Smooth muscle cell of bladder (primary cell): ENCODE measurements around the gene SPEM3. TPM values are rescaled to one million over a fixed set of nuclear protein-coding genes. Genes with fewer than 3 reads are reported as not detected.

Source experiments
- total RNA-seq: library from RNA; depleted of rRNA; stranded (reverse); fragments of >200 nt; gene quantifications from 2 replicates; pipeline ENCODE4 v1.2.3, GENCODE V29; 2014

The SPEM3 gene
- total RNA-seq = not detected in 2 replicates

DNA sequence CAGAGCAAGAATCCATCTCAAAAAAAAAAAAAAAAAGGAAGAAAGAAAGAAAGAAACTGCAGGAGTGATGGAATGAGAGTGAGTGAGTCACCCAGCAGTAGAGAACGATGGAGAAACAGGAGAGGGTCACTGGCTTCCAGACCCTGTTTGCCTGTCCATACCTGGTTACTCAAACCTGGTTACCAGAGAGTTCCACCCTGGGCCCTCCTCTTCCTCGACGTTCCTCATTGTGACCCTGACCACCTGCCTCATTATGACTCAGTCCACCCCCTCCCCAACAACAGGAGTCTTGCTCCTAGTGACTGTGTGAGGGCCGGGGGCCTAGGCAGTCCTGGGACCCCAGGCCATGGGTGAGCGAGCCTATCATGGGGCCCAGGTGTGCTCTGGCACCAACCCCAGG, at the start of gene SPEM3:
SPEM3 (plus strand) TSS at position 301 of the 400 bp plus-strand sequence; CDS start at position 347, 46 bp downstream.

DNA sequence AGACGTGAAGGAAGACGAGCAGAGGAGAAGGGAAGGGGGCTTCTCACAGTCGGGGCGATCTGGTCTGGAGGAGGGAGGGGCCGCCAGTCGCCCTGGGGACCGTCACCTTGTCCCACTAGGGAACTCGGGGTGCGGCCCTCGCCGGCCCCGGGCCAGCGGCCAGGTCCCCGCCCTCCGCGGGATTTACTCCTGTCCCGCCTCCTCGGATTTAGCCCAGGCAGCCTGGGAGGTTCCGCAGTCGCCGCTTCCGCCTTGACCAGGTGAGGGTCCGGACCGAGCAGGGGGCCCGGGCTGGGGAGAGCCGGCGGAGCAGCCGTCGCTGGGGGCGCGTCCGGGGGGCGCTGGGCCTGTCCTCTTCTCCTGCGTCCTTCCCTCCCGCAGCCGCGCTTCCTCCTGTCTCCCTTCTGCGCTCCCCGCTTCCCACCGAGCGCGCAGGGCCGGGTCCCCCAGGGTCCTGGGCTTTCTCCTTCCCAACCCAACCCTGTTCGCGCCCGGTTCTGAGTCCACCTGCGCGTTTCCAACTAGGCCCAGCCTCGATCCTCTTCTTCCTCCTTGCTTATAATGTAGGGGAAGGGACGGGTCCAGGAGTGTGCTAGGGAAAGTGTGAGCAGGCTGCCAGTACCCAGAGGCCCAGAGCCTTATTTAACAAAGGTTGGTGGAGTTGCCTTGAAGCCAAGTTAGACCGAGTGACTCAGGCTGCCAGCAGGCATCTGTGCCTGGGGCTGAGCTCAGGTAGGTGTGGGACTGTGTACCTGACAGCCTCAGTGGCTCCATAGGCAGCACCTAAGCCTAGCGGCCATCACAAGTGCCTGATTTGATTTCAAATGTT, 47.6 kb upstream of the SPEM3 start, which contains the start of gene TNK1:
TNK1 (plus strand) TSS at position 235 of the 829 bp plus-strand sequence. CDS start 1,838 bp downstream, outside the sequence.

DNA sequence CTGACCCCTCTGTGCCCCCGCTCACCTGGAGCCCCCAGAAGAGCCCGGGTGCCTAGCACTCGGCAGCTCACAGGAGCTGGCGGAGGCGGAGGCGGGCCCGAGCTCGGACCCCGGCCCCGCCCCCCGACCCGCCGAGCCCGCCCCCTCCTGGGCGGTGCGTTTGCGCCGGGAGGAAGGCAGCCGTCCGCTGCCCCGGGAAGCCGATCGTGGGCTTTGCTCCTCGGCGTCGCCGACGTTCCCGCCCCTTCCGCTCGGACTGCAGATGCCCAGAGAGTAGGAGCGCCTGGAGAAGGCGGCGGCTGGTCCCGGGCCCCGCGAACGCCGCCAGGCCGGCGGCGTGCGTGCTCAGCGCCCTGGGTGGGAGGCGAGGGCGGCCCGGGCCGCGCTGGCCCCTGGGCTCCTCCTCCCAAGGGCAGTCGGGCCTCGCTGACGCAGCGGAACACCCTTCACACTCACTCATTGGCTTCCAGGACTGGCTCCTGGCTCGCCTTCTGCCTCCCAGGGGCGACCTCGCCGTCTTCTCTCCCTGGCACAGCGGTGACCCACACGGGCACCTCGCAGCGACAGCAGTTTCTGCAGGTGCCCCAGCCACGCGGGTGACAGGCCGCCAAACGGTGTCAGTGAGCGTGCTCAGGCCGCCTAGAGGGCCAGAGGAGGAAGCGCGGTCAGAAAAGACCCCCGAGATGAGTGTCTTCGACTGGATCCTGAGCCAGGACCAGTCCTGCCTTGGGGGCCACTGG, 34.0 kb upstream of the SPEM3 start, which contains the start of gene PLSCR3:
PLSCR3 (minus strand) TSS at position 74 of the 740 bp plus-strand sequence. CDS start 415 bp downstream, outside the sequence.

DNA sequence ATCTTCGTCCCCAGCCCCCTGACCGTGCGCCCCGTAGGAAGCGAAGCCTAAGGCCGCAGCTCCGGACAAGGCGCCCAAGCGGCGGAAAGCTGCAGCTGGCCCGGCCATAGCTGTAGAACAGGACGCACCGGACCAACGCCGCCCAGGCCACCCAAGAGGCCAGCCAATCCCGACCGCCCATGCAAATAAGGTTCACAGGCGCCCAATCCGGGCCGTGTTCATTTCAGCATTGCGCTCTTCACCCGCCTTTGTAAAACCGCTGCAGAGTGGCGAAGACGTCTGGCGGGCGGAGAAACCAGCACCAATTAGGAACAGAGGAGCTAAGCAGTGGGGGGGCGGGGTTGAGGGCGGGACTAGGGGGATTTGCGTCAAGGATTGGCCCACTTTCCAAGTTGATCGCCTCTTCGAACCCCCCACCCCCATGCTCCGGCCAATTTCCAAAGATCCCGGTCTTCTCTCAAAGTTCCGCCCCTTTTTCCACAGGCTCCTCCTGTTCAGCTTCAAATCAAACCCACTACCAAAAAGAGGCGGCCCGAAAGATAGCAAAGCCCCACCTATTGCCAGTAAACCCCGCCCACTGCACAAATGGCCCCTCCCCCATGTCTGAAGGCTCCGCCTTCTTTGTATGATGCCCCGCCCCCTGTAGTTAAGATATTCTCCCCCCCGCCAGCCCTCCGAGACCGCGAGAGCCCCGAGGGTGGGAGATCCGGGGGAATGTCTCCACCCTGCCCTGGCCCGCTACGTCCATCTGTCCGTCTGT, 24.5 kb upstream of the SPEM3 start, which contains the start of gene TMEM256:
TMEM256 (minus strand) TSS at position 121 of the 760 bp plus-strand sequence; CDS start at position 108, 13 bp downstream.

DNA sequence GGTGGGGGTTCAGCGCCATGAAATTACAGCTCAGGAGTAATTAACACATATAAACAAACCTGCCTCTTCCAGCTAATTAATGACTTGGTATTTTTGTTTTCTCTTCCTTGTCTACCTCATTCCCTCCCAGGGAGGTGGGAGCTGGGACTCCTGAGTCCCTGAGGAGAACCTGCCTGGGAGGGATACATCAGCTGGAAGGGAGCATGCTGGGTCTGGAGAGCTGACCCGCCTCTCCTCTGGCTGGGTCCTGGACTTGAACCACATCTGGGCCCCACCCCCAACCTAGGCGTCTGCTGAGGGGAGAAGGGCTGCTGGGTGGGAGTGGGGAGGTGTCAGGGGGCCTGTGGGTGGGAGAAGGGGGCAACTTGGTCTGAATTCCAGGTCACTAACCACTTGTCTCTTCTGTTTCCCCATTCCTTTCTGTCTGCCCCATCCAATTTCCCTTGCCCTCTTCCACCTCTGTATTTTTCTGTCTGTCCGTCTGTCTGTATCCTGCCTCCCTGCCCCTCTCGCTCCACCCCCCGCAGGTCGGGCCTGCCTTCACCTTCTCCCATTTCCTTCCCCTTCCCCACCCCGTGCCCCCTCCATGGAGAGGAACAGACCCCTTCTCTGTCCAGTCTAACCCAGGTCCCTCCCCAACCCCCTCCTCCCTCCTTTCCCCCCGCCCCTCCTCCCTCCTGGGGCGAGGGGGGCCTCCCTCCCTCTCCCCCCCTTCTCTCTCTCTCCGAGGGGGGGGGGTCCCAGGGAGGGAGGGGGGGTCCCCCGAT, 21.0 kb upstream of the SPEM3 start, which contains the start of gene NLGN2:
NLGN2 (plus strand) TSS at position 361 of the 767 bp plus-strand sequence. CDS start 411 bp downstream, outside the sequence.

DNA sequence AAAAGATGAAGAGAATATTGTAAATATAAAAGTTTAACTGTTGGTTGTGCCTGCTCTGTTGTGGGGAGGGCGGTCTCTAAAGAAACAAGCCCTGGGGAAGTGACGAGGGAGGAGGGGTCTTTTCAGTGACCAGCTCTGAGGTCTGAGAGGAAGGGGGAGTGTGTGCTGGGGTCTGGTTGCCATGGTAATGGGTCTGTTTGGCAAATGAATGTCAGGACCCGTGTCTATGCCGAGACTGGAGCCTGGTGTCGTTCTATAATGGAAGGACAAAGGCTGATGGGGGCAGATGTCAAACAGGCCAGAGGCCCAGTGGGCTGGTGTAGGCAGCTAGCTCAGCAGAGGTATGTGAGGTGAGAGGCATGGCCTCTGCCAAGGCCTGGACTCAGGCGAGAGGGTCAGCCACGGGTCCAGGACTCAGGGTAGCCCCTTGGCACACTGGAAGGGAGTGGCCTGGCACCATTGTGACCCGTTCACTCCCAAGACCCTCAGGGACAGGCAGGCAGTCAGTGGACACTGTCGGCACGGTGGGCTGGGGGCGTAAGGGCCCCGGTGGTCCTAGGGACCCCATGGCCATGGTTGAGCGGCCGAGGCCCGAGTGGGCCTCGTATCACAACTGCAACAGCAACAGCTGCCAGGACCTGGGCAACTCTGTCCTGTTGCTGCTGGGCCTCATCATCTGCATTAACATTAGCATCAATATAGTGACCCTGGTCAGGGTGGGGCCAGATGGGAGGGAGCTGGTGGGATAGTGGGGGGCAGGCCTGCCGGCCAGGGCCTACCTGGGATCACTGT, 8.6 kb upstream of the SPEM3 start, which contains the start of gene SPEM1:
SPEM1 (plus strand) TSS at position 506 of the 792 bp plus-strand sequence; CDS start at position 567, 61 bp downstream.

DNA sequence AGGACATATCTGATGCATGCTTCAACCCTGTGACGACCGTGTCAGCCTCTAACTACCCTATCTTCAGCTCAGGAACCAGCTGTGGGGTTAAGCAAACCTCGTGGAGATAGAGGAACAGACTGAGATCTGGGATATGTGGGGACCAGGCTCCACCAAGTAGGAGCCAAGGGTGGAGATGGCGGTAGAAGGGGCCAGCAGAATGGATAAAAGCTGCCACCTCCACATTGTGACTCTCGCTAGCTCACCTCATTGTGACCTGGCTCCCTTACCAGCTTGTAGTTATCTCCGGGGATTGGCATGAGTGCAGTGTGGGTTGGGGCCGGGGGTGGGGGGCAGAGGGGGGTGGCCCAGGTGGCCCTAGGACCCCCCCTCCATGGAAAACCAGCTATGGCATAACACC, 3.3 kb upstream of the SPEM3 start, which contains the start of gene SPEM2:
SPEM2 (plus strand) TSS at position 301 of the 400 bp plus-strand sequence; CDS start at position 374, 73 bp downstream.

DNA sequence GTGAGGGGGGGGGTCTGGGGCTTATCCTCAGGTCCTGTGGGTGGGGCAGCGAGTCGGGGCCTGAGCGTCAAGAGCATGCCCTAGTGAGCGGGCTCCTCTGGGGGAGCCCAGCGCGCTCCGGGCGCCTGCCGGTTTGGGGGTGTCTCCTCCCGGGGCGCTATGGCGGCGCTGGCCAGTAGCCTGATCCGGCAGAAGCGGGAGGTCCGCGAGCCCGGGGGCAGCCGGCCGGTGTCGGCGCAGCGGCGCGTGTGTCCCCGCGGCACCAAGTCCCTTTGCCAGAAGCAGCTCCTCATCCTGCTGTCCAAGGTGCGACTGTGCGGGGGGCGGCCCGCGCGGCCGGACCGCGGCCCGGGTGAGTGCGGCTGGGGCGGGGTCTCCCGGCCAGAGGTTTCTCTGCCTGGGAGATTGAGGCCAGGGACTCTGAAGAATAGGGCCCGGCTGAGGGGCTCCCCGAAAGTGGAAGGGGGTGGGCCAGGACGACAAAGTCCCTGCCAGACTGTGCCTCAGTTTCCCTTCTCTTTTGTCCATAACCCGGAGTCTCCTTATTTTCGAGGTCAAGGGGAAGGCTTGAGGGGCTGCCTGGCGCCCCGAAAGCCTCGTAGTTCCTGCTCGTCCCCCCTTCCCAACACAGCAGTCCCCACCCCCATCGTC, 10.9 kb downstream of the SPEM3 start, which contains the start of gene FGF11:
FGF11 (plus strand) TSS at position 51 of the 651 bp plus-strand sequence; CDS start at position 160, 109 bp downstream.

DNA sequence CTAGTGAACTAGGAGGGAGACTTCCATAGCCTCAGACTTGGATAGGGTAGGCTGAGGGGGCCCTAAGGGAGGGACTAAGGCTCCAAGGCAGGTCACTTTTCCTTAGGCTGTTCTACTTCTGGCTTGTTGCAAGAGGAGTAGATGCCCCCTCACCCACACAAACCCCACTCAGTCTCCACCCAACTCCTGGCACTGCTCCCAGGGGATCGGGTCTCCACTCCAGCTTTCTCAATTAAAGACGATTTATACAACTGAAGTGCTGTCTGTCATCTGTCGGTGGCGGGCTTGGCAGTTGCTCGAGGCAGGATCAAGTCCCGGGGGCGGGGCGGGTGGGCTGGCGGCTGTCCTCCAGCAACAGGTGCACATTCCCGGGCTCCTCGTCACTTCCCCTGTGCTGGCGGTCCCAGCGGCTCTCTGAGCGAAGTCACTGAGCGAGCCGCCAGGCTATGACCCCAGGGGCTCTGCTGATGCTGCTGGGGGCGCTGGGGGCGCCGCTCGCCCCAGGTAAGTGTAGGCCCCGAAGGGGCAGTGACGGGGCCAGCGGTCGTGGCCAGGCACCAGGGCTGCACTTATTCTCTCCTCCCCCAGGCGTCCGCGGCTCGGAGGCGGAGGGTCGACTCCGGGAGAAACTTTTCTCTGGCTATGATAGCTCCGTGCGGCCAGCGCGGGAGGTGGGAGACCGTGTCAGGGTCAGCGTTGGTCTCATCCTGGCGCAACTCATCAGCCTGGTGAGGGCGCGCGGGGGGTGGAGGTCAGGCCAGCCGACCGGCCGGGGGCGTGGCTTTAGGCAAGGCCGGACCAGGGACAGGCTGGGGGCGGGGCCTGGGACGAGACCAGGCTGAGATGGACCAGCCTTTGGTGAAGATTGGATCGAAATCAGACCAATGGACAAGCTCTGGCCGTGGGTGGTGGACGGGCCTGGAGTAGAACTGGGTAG, 16.3 kb downstream of the SPEM3 start, which contains the start of gene CHRNB1:
CHRNB1 (plus strand) TSS at position 380 of the 937 bp plus-strand sequence; CDS start at position 447, 67 bp downstream.

DNA sequence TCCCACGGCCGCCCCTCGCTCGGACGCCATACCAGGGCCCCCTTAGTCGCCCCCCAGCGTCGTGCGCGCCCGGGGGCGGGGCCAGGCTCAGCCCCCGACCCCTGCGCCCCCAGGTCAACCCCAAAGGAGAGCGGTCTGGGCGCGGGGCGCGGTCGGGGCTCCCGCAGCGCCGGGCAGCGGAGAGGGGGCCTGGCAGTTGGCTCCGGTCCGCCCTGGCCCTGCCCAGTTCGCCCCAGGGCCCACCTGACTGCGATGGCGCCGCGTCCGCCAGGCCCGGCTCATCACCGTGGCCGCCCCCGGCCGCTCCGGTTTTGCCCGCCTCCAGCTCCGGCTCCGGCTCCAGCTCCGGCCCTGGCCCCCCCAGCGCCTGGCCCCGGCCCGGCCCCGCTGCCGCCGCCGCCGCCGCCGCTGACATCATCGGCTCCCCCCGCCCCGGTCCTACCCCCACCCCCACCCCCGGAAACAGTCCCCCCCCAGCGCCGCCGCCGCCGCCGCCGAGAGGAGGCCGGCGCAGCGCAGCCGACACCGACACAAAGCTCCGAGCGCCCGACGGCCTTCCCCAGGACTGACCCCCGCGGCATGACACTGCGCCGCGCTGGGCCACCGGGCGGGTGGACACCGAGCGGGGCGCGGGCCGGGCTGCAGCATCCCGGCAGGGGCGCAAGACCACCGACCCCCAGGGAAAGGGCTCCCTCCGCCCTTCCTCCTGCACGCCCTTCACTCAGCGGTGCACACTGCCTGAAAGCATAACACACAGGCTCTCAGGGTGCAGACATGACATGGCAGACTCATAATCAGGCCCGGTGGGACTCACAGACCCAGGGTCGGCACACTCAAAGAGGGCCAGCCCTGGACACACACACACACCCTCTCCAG, 50.8 kb downstream of the SPEM3 start, which contains the start of gene ZBTB4:
ZBTB4 (minus strand) TSS at position 419 of the 876 bp plus-strand sequence. CDS start 12,830 bp downstream, outside the sequence.

DNA sequence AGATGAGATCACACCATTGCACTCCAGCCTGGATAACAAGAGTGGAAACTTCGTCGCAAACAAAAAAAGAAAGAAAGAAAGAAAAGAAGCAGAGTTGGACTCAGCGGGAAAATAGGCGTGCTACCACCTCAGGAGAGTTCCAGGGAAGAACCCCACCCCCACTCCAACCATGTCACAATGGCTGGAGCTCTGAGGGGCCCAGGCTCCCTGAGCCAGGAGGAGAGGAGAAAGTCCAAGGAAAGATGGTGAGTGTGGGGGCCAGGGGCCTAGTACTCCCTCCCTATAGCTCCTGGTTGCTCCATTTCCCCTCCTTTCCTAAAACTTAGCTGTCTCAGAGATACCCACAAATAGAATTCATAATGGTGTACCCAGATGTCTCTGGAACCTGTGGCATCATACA, 52.6 kb downstream of the SPEM3 start, which contains the start of gene SLC35G6:
SLC35G6 (plus strand) TSS at position 172 of the 400 bp plus-strand sequence; CDS start at position 243, 71 bp downstream.

Other genes with a start within 250 kb of the SPEM3 start
- 0.28 and 0.37 TPM in 2 replicates for gene ASGR1, start 249.5 kb upstream of the SPEM3 start, total RNA-seq
- 9.0 and 18.4 TPM in 2 replicates for gene DLG4, start 209.0 kb upstream of the SPEM3 start, total RNA-seq
- gene ACADVL, start 208.9 kb upstream of the SPEM3 start, total RNA-seq = 227 and 290 TPM in 2 replicates
- 78.2 and 87.1 TPM in 2 replicates for gene DVL2, start 194.3 kb upstream of the SPEM3 start, total RNA-seq
- gene PHF23, start 189.4 kb upstream of the SPEM3 start, total RNA-seq = 38.3 and 47.5 TPM in 2 replicates
- 168 and 193 TPM in 2 replicates for gene GABARAP, start 186.4 kb upstream of the SPEM3 start, total RNA-seq
- gene CTDNEP1, start 177.1 kb upstream of the SPEM3 start, total RNA-seq = 15.2 and 17.6 TPM in 2 replicates
- 26.5 and 27.7 TPM in 2 replicates for gene ELP5, start 176.6 kb upstream of the SPEM3 start, total RNA-seq
- gene CLDN7, start 166.4 kb upstream of the SPEM3 start, total RNA-seq = 1.3 and 1.6 TPM in 2 replicates
- gene SLC2A4, start 147.1 kb upstream of the SPEM3 start, total RNA-seq = 0.28 TPM in 2 replicates
- gene YBX2, start 134.2 kb upstream of the SPEM3 start, total RNA-seq = 0.09 TPM in 1 of 2 replicates, not detected in the other
- gene EIF5A, start 121.2 kb upstream of the SPEM3 start, total RNA-seq = 397 and 405 TPM in 2 replicates
- gene GPS2, start 113.5 kb upstream of the SPEM3 start, total RNA-seq = 26.2 and 32.5 TPM in 2 replicates
- gene NEURL4, start 99.5 kb upstream of the SPEM3 start, total RNA-seq = 14.4 and 23.1 TPM in 2 replicates
- gene ACAP1, start 92.3 kb upstream of the SPEM3 start, total RNA-seq = 2.1 and 3.3 TPM in 2 replicates
- 6.8 and 16.4 TPM in 2 replicates for gene KCTD11, start 76.7 kb upstream of the SPEM3 start, total RNA-seq
- gene TMEM95, start 73.7 kb upstream of the SPEM3 start, total RNA-seq = not detected in 2 replicates
- 0.37 and 0.57 TPM in 2 replicates for gene TNK1, start 47.8 kb upstream of the SPEM3 start, total RNA-seq
- gene PLSCR3, start 34.3 kb upstream of the SPEM3 start, total RNA-seq = 13.9 and 14.4 TPM in 2 replicates
- 105 and 158 TPM in 2 replicates for gene TMEM256, start 24.8 kb upstream of the SPEM3 start, total RNA-seq
- 4.1 and 6.3 TPM in 2 replicates for gene NLGN2, start 21.0 kb upstream of the SPEM3 start, total RNA-seq
- gene SPEM1, start 8.5 kb upstream of the SPEM3 start, total RNA-seq = not detected in 2 replicates
- gene SPEM2, start 3.2 kb upstream of the SPEM3 start, total RNA-seq = not detected in 2 replicates
- gene TMEM102, start 6.6 kb downstream of the SPEM3 start, total RNA-seq = 0.71 and 0.74 TPM in 2 replicates
- 0.71 and 3.4 TPM in 2 replicates for gene FGF11, start 10.7 kb downstream of the SPEM3 start, total RNA-seq
- gene CHRNB1, start 16.2 kb downstream of the SPEM3 start, total RNA-seq = 5.9 and 7.3 TPM in 2 replicates
- 14.8 and 19.0 TPM in 2 replicates for gene ZBTB4, start 50.8 kb downstream of the SPEM3 start, total RNA-seq
- not detected in 2 replicates for gene SLC35G6, start 52.6 kb downstream of the SPEM3 start, total RNA-seq
- gene POLR2A, start 55.5 kb downstream of the SPEM3 start, total RNA-seq = 65.1 and 79.0 TPM in 2 replicates
- 2.1 and 4.4 TPM in 2 replicates for gene TNFSF12, start 120.2 kb downstream of the SPEM3 start, total RNA-seq
- 0.71 and 0.74 TPM in 2 replicates for gene TNFSF13, start 129.9 kb downstream of the SPEM3 start, total RNA-seq
- gene SENP3, start 133.1 kb downstream of the SPEM3 start, total RNA-seq = 61.0 and 67.3 TPM in 2 replicates
- 11.2 and 16.3 TPM in 2 replicates for gene CD68, start 150.8 kb downstream of the SPEM3 start, total RNA-seq
- 54.0 and 54.8 TPM in 2 replicates for gene MPDU1, start 155.0 kb downstream of the SPEM3 start, total RNA-seq
- 0.14 and 0.18 TPM in 2 replicates for gene SOX15, start 161.2 kb downstream of the SPEM3 start, total RNA-seq
- 41.4 and 45.7 TPM in 2 replicates for gene FXR2, start 186.0 kb downstream of the SPEM3 start, total RNA-seq
- gene SAT2, start 199.0 kb downstream of the SPEM3 start, total RNA-seq = 52.7 and 54.0 TPM in 2 replicates
- 0.57 and 148 TPM in 2 replicates for gene SHBG, start 201.3 kb downstream of the SPEM3 start, total RNA-seq
- not detected in 2 replicates for gene ATP1B2, start 222.1 kb downstream of the SPEM3 start, total RNA-seq